PC-3 (cell line): Measurements from ENCODE around the gene IQCB1. TPM values are rescaled to one million over a fixed set of nuclear protein-coding genes. Genes with fewer than 3 reads are reported as not detected.
A peak's percentile ranks its signal among the peaks of the same experiment; 100 is the strongest.
"Not testable (repeated sequence)": the region's sequence is repeated elsewhere in the genome, so short reads cannot be mapped to it uniquely, and the experiment has no call there.

Source experiments
- ATAC-seq: fragments of 200-7000 bp; cut with Tn5 transposase; 2 replicates; pipeline ENCODE4 v1.9.1; 2020; ENCODE audit warnings: mild to moderate bottlenecking, moderate library complexity
- BruUV-seq: library from RNA; stranded (reverse); fragments of 400-500 nt; replicated peaks from 2 replicates; lab custom pipeline; 2021; lab: Mats Ljungman, UMichigan
- CTCF ChIA-PET: fragments of 300-600 bp; sonication (Branson Sonifier 250); formaldehyde crosslinking; loops from one replicate; lab custom pipeline; 2022; ENCODE audit warnings: antibody characterized with exemption; lab: Charles Lee
- POLR2A ChIA-PET: fragments of 300-600 bp; sonication (Branson Sonifier 250); formaldehyde crosslinking; loops from one replicate; lab custom pipeline; 2022; ENCODE audit warnings: antibody characterized with exemption; ENCODE audit not compliant: unreplicated experiment; lab: Charles Lee
- DNase-seq: peaks from one replicate; pipeline ENCODE4 v3.0.0-alpha.2; 2015
- H2AFZ ChIP-seq: fragments of 300-600 bp; sonication (generic); 2 replicates; pipeline ENCODE4 v1.6.0; 2016; ENCODE audit warnings: antibody characterized with exemption, low read length
- H3F3A ChIP-seq: fragments of 300-600 bp; sonication (generic); one replicate; pipeline ENCODE4 v1.6.0; 2017; ENCODE audit warnings: antibody characterized with exemption, low read length, control low read depth, mild to moderate bottlenecking; ENCODE audit not compliant: unreplicated experiment
- H3K27ac ChIP-seq: fragments of 300-600 bp; sonication (generic); 2 replicates; pipeline ENCODE4 v1.5.1; 2016; ENCODE audit warnings: mild to moderate bottlenecking, low read length
- H3K27me3 ChIP-seq: fragments of 300-600 bp; sonication (generic); 2 replicates; pipeline ENCODE4 v1.6.1; 2016; ENCODE audit warnings: low read length, mixed read lengths
- H3K36me3 ChIP-seq: fragments of 300-600 bp; sonication (generic); 2 replicates; pipeline ENCODE4 v1.6.1; 2016; ENCODE audit warnings: low read depth, mixed run types, low read length, mixed read lengths
- H3K4me1 ChIP-seq: fragments of 300-600 bp; sonication (generic); 2 replicates; pipeline ENCODE4 v1.5.1; 2016; ENCODE audit warnings: low read length; ENCODE audit not compliant: insufficient read depth
- H3K4me2 ChIP-seq: fragments of 300-600 bp; sonication (generic); 2 replicates; pipeline ENCODE4 v1.6.0; 2016; ENCODE audit warnings: low read length
- H3K4me3 ChIP-seq: fragments of 300-600 bp; sonication (generic); 2 replicates; pipeline ENCODE4 v1.5.1; 2016; ENCODE audit warnings: mild to moderate bottlenecking, low read length, mixed read lengths
- H3K79me2 ChIP-seq: fragments of 300-600 bp; sonication (generic); 2 replicates; pipeline ENCODE4 v1.6.1; 2017; ENCODE audit warnings: low read length, mixed read lengths
- H3K9ac ChIP-seq: fragments of 300-600 bp; sonication (generic); 2 replicates; pipeline ENCODE4 v1.6.0; 2016; ENCODE audit warnings: mild to moderate bottlenecking, low read length
- H3K9me2 ChIP-seq: fragments of 300-600 bp; sonication (generic); replicated peaks from 2 replicates; pipeline ENCODE4 v1.6.1; 2016; ENCODE audit warnings: mixed run types, low read length, mixed read lengths
- H3K9me3 ChIP-seq: fragments of 300-600 bp; sonication (generic); 2 replicates; pipeline ENCODE4 v1.6.1; 2016; ENCODE audit warnings: low read length, mixed read lengths
- H4K20me1 ChIP-seq: fragments of 300-600 bp; sonication (generic); 2 replicates; pipeline ENCODE4 v1.6.1; 2016; ENCODE audit warnings: low read length, mixed read lengths
- EZH2 ChIP-seq: fragments of 300-600 bp; sonication (generic); IDR thresholded peaks from one replicate; pipeline ENCODE4 v1.6.1; 2017; ENCODE audit warnings: antibody characterized with exemption, mild to moderate bottlenecking, low read length; ENCODE audit not compliant: unreplicated experiment
- EZH2phosphoT487 ChIP-seq: fragments of 300-600 bp; sonication (generic); IDR thresholded peaks from 2 replicates; pipeline ENCODE4 v1.6.1; 2018; ENCODE audit warnings: mild to moderate bottlenecking, antibody characterized with exemption, low read length, borderline replicate concordance
- intact Hi-C: fragments of 100-400 bp; cut with micrococcal nuclease; formaldehyde crosslinking; loops from 2 replicates; pipeline ENCODE4 v1.9.0; 2023
- total RNA-seq: library from RNA; depleted of rRNA; stranded (reverse); fragments of >200 nt; gene quantifications from 2 replicates; pipeline ENCODE4 v1.2.3, GENCODE V29; 2014
- TF ChIP-seq, protein P1 (sequence below): fragments of 300-600 bp; sonication (generic); conservative IDR thresholded peaks from 2 replicates; pipeline ENCODE4 v1.5.1; 2017; ENCODE audit warnings: antibody characterized with exemption, low read depth, mild to moderate bottlenecking, low read length

The IQCB1 gene
- total RNA-seq, 1 experiment from 2014 or later, result 29.3 TPM

DNA sequence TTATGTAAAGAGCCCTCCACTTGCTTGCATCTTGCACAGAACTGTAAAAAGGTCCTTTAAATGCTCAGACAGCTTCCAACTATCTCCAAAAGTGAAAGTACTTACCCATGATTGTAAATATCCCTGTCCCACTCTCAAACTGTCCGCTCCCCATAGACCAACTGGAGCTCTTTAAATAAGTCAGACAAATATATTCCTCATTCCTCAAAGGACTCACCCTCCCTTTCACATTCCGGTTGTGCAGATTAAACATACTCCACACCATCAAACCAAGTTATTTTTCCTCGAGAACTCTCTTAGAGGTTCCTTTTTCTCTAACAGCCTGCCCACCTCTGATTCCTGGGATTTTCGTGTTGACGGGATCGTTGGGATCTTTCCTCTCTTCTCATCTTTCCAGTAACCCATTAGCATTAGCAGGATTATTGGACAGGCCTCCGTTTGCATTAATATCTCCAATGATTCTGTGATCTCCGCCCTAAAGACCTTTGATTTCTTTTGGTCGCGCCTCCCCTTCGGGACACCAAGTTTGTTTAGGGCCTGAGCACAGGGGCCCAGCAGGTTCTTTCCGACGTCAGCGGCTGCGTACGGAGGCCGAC, 86.1 kb downstream of the IQCB1 start:
- DNase-seq (peak; percentile 61), ATAC-seq (peak; percentile 40)
- H3K9ac ChIP-seq, result peak overlapping the region; percentile 87
- peak overlapping the region; percentile 86 for H3K4me3 ChIP-seq
- no peaks in the 10 kb centered on the region for H3K27me3 ChIP-seq
- H3F3A ChIP-seq, result no peaks in the 10 kb centered on the region
- no peaks in the 10 kb centered on the region for H3K9me2 ChIP-seq
- H4K20me1 ChIP-seq, result peaks cover 34% of the 10 kb centered on the region
- H3K27ac ChIP-seq, result peak overlapping the region; percentile 57
- CTCF ChIA-PET, result interaction anchor here (0.7 kb wide), 1 partner anchor 509 kb away, joined by 4 read pairs; no protein-coding TSS in a partner anchor
- peak overlapping the region; percentile 84 for H3K4me2 ChIP-seq
- POLR2A ChIA-PET, result interaction anchor here (0.5 to 0.6 kb wide), 3 partner anchors 73 to 220 kb away, joined by 3 to 4 read pairs (median 3); no protein-coding TSS in a partner anchor
- H3K9me3 ChIP-seq, result no peaks in the 10 kb centered on the region
- intact Hi-C loops, result loop anchor here (1.0 to 10.0 kb wide), 5 partner anchors 40 to 510 kb away; partner anchors contain the start of genes EAF2 and IQCB1
- no TSS peak for BruUV-seq
- TF ChIP-seq EZH2 (no peak), EZH2phosphoT487 (no peak)
- H3K36me3 ChIP-seq, result no peaks in the 10 kb centered on the region
- peaks cover 19% of the 10 kb centered on the region for H3K4me1 ChIP-seq
- peak overlapping the region; percentile 71 for H2AFZ ChIP-seq
- peaks cover 54% of the 10 kb centered on the region for H3K79me2 ChIP-seq

DNA sequence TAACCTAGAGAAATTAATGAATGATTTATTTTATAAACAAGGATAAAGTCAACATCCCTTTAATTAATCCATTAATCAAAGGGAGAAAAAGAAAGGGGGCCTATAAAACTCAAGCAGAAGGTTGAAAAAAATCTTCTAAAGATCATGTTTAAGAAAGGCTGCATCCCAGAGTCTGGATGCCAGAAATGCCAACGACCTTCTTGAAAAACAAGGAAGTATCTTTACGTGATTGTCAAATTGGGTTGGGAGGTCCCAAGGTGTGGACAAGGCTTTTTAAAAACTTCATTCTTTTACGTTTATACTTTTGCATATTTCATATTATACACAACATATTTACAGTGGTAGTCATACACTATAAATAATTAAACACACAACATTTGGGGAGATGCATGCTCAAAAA, 86.9 kb downstream of the IQCB1 start:
- H3K9ac ChIP-seq, result peak overlapping the region; percentile 87; the same call in 1 of the 2 replicates
- H3K4me1 ChIP-seq, result peaks cover 19% of the 10 kb centered on the region
- no peak overlapping the region for H2AFZ ChIP-seq
- intact Hi-C loops, result loop anchor here (2.0 to 10.0 kb wide), 4 partner anchors 39 to 511 kb away; partner anchors contain the start of genes EAF2 and IQCB1
- TF ChIP-seq EZH2phosphoT487 (no peak), EZH2 (no peak)
- TF ChIP-seq, protein P1, sequence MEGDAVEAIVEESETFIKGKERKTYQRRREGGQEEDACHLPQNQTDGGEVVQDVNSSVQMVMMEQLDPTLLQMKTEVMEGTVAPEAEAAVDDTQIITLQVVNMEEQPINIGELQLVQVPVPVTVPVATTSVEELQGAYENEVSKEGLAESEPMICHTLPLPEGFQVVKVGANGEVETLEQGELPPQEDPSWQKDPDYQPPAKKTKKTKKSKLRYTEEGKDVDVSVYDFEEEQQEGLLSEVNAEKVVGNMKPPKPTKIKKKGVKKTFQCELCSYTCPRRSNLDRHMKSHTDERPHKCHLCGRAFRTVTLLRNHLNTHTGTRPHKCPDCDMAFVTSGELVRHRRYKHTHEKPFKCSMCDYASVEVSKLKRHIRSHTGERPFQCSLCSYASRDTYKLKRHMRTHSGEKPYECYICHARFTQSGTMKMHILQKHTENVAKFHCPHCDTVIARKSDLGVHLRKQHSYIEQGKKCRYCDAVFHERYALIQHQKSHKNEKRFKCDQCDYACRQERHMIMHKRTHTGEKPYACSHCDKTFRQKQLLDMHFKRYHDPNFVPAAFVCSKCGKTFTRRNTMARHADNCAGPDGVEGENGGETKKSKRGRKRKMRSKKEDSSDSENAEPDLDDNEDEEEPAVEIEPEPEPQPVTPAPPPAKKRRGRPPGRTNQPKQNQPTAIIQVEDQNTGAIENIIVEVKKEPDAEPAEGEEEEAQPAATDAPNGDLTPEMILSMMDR, result no peak
- no peaks in the 10 kb centered on the region for H3K27me3 ChIP-seq
- peaks cover 3% of the 10 kb centered on the region for H3K36me3 ChIP-seq
- H3K27ac ChIP-seq, result no peak overlapping the region
- no peak for ATAC-seq
- ChIA-PET POLR2A (interaction anchor here (0.5 kb wide), 1 partner anchor 221 kb away, joined by 4 read pairs; no protein-coding TSS in a partner anchor), CTCF (interaction anchor here (0.7 kb wide), 1 partner anchor 510 kb away, joined by 4 read pairs; no protein-coding TSS in a partner anchor)
- no peaks in the 10 kb centered on the region for H3K9me2 ChIP-seq
- peak overlapping the region; percentile 84 for H3K4me2 ChIP-seq
- no peak for DNase-seq
- peak overlapping the region; percentile 86 for H3K4me3 ChIP-seq
- H3K9me3 ChIP-seq, result no peaks in the 10 kb centered on the region
- H3F3A ChIP-seq, result no peaks in the 10 kb centered on the region
- H4K20me1 ChIP-seq, result peaks cover 34% of the 10 kb centered on the region
- BruUV-seq, result no TSS peak
- H3K79me2 ChIP-seq, result peaks cover 62% of the 10 kb centered on the region

DNA sequence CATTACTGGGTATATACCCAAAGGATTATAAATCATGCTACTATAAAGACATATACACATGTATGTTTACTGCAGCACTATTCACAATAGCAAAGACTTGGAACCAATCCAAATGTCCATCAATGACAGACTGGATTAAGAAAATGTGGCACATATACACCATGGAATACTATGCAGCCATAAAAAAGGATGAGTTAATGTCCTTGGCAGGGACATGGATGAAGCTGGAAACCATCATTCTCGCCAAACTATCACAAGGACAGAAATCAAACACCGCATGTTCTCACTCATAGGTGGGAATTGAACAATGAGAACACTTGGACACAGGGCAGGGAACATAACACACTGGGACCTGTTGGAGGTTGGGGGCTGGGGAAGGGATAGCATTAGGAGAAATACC, 91.8 kb downstream of the IQCB1 start:
- BruUV-seq, H3K9me3 ChIP-seq, H3K9me2 ChIP-seq, H3K4me3 ChIP-seq, CTCF ChIA-PET, POLR2A ChIA-PET, H3K27me3 ChIP-seq, H2AFZ ChIP-seq, H3K36me3 ChIP-seq, H3K27ac ChIP-seq, H3K4me2 ChIP-seq, H3K9ac ChIP-seq, ATAC-seq, H3K4me1 ChIP-seq, H3F3A ChIP-seq, DNase-seq: not testable (repeated sequence)
- peaks cover 87% of the 10 kb centered on the region for H3K79me2 ChIP-seq
- intact Hi-C loops, result loop anchor here (10.0 kb wide), 1 partner anchor 252 kb away; no protein-coding TSS in a partner anchor
- peaks cover 43% of the 10 kb centered on the region for H4K20me1 ChIP-seq
